Activated CD4-positive, alpha-beta T cell treated with anti-CD3 and anti-CD28 coated beads for 4 hours (primary cell): ENCODE results near the gene ZNF586.
"Not testable (repeated sequence)": the region's sequence is repeated elsewhere in the genome, so short reads cannot be mapped to it uniquely, and the experiment has no call there.

Source experiments
- DNase-seq, 2 donors: peaks; one replicate each; pipeline ENCODE4 v3.0.0-alpha.2; 2020

ZNF586 gene

GRCh38 chr19:57800696-57801095 lies 31.2 kb downstream of the ZNF586 start:
- no peak for DNase-seq

DNA sequence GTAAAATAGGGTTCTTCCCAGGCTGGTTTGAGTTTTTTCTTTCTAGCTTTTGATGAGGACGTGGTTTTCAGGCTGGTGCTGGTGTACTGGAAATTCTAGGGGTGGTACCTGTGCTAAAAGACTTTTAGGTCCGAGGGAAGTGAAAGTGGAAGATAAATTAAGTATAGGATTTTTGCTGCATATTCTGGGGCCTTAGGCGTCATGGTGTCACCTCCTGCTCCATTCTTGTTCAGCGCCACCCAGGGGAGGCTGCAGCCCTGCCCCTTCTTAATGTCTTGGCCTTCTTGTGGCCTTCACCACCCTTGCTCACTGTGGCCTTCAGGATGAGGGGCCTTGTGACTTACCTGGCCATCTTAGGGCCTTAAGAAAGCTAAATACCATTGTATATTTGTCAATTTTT lies 32.8 kb downstream of the ZNF586 start:
- no peak for DNase-seq

- DNase-seq = no peak
These were observed 33.8 kb downstream of the ZNF586 start for GRCh38 chr19:57803265-57803593.

- no peak for DNase-seq
These were observed 34.3 kb downstream of the ZNF586 start for GRCh38 chr19:57803594-57804325.

- no peak for DNase-seq
These were observed 38.1 kb downstream of the ZNF586 start for GRCh38 chr19:57807541-57807940.

GRCh38 chr19:57810410-57811295 lies 41.2 kb downstream of the ZNF586 start:
- not testable (repeated sequence) for DNase-seq

DNA sequence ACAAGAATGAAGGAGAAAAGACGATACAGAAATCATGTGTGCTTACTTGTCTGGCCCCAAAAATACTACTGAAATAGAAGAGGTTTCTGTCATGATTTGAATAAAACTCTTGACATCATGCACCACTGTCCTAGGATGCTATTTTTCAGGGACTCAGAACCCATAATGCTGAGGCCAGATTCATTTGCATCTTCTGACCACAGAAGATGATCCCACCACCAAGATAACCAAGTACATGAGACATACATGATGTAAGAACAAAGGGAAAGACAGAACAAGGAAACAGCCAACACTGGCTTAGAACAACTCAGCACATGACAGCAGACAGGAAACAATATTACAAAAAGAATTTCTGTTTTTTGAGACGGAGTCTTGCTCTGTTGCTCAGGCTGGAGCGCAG lies 42.8 kb downstream of the ZNF586 start:
- no peak for DNase-seq

GRCh38 chr19:57812975-57813820 lies 43.7 kb downstream of the ZNF586 start:
- DNase-seq = not testable (repeated sequence)

DNA sequence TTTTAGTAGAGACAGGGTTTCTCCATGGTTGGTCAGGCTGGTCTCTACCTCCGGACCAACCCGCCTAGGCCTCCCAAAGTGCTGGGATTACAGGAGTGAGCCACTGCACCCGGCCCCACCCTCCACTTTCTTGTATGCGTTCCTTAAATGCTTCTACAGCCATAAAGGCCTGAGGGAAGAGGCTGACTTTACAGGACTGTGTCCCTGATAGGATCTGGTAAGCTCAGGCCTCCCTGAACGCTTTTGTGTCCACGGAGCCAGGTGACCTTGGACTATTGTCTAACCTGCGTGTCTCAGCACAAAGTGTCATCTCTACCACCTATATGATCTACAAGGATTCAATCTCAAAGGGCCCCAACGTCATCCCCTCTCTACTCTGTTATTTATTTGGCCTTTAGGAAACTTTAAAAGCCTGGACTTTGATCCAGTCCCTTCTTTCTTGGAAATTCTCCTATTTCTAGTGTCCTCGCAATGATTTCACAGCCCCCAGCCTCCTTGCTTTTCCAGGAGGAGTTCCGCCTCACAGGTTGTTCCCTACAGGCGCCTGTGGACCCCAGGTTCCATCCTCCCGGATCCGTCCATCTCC lies 44.5 kb downstream of the ZNF586 start:
- no peak for DNase-seq

GRCh38 chr19:57814505-57815246 lies 45.2 kb downstream of the ZNF586 start, which contains the start of gene ZNF552:
ZNF552 (minus strand) TSS chr19:57814913; CDS start chr19:57814743, 170 bp downstream.
- peak; percentile 72 for DNase-seq

GRCh38 chr19:57815247-57816075 lies 46.0 kb downstream of the ZNF586 start:
- no peak for DNase-seq

GRCh38 chr19:57816652-57817051 lies 47.2 kb downstream of the ZNF586 start:
- DNase-seq = no peak

GRCh38 chr19:57817976-57818375 lies 48.5 kb downstream of the ZNF586 start:
- DNase-seq = no peak

- no peak for DNase-seq
These were observed 48.9 kb downstream of the ZNF586 start for GRCh38 chr19:57818378-57818777.

- peak; percentile 73 to 75 for DNase-seq
These were observed 50.1 kb downstream of the ZNF586 start for GRCh38 chr19:57819475-57820148.

DNA sequence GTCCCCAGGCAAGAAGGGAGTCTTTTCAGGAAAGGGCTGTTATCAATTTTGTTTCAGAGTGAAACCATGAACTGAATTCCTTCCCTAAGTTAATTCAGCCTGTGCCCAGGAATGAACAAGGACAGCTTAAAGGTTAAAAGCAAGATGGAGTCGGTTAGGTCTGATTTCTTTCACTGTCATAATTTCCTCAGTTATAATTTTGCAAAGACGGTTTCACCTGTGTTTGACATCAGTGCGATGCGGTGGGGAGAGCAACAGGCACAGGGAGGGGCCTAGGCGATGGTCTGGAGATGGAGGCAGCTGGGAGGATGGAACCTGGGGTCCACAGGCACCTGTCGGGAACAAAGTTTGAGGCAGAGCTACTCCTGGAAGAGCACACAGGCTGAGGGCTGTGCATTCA lies 51.1 kb downstream of the ZNF586 start:
- no peak for DNase-seq

DNA sequence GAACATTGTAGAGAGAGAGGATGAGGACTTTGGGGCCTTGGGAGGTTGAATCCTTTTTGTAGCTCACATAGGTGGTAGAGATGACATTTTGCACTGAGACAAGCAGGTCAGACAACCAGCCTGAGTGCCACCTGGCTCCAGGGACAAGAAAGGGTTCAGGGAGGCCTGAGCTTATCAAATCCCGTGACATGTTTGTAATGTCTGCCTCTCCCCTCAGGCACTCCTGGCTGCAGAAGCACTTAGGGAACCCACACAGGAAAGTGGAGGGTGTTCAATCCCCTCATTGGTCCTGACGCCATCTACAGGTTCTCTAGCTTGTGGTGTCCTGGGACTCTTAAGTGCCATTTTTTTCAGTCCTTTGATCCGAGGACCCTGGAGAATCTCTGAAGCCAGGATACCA lies 51.6 kb downstream of the ZNF586 start:
- DNase-seq = not testable (repeated sequence)

DNA sequence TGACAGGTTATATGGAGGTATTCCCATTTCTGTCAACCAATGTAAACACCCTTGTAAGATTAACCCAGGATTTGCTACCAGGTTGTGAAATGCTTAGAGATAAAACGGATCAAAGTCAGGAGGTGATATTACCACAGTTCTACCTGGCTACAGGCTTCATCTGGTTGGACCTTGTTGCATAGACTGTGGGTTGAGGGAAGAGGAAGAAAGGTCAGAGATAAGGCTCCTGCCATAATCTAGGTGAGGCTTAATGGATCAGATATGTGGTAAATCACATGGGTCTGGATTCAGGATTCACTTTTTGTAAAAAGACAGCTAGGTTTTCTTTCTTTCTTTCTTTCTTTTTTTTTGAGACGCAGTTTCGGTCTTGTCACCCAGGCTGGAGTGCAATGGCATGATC lies 52.0 kb downstream of the ZNF586 start:
- not testable (repeated sequence) for DNase-seq

GRCh38 chr19:57823155-57823554 lies 53.7 kb downstream of the ZNF586 start:
- not testable (repeated sequence) for DNase-seq

DNA sequence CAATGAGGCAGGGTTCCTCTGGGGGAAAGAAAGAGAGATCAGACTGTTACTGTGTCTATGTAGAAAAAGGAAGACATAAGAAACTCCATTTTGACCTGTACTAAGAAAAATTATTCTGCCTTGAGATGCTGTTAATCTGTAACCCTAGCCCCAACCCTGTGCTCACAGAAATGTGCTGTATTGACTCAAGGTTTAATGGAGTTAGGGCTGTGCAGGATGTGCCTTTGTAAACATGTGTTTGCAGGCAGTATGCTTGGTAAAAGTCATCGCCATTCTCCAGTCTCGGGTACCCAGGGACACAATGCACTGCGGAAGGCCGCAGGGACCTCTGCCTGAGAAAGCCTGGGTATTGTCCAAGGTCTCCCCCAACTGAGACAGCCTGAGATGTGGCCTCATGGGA lies 54.1 kb downstream of the ZNF586 start:
- not testable (repeated sequence) for DNase-seq
